Body of pancreas (tissue), 4 donors: ENCODE data around the gene PAWR.

ENCODE experiments used
- POLR2A ChIP-seq, 3 donors: fragments of 450-650 bp; IDR thresholded peaks; one replicate each; pipeline ENCODE4 v1.6.1; 2016; ENCODE audit warnings: antibody characterized with exemption in 3 of 3, mild to moderate bottlenecking in 2 of 3
- TF ChIP-seq, protein P1 (sequence below), 7 experiments: fragments of 450-650 bp in 4 of 7; fragments of 200-600 bp in 3 of 7; sonication (generic) in 3 of 7; IDR thresholded peaks; one replicate each; pipeline ENCODE4 v1.5.1; 2016 to 2019; ENCODE audit warnings: antibody characterized with exemption in 7 of 7

DNA sequence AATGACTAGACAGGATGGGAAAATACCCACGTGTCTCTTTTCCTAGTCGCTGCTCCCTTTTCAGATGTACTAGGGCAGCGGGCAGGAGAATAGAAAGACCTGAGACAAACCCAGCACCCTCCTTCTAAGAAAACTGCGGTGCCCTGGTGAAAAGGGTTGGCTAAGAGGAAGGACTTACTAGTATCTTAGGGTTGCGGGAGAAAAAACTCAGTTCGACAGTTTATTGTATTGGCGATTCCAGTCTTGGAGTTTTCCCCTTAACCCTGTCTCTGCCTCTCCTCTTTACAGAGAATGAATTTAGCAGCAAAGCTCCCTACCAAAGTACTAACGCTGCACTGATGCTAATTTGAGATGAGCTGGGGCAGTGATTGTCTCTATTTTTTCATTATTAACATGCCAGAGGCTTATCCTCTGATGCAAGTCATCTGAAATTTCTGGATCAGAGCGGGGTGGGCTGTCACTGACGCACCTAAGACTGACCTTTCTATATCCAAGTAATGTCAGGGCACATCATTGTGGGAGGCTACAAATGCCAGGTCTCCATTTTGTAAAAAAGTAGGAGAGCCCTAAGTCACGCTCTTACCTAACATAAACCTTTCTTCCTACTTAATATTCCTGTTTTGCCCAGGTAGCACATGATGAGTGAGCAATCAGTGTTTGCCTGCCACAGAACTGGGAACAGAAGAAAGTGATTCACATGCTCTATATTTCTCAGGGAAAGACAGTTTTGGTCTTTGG lies 916 bp upstream of the PAWR start:
- TF ChIP-seq, protein P1, sequence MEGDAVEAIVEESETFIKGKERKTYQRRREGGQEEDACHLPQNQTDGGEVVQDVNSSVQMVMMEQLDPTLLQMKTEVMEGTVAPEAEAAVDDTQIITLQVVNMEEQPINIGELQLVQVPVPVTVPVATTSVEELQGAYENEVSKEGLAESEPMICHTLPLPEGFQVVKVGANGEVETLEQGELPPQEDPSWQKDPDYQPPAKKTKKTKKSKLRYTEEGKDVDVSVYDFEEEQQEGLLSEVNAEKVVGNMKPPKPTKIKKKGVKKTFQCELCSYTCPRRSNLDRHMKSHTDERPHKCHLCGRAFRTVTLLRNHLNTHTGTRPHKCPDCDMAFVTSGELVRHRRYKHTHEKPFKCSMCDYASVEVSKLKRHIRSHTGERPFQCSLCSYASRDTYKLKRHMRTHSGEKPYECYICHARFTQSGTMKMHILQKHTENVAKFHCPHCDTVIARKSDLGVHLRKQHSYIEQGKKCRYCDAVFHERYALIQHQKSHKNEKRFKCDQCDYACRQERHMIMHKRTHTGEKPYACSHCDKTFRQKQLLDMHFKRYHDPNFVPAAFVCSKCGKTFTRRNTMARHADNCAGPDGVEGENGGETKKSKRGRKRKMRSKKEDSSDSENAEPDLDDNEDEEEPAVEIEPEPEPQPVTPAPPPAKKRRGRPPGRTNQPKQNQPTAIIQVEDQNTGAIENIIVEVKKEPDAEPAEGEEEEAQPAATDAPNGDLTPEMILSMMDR (IDR thresholded peaks at IDR 0.05) = no peak
- no peak for TF ChIP-seq POLR2A (IDR thresholded peaks at IDR 0.05)
